IPS-18a (cell line): ENCODE results near the gene ZMPSTE24.
"Not testable (repeated sequence)": the region's sequence is repeated elsewhere in the genome, so short reads cannot be mapped to it uniquely, and the experiment has no call there.

ENCODE experiments used
- H3K27ac ChIP-seq: one replicate; pipeline ENCODE4 v1.5.1; 2013; ENCODE audit warnings: low read length
- H3K27me3 ChIP-seq: one replicate; pipeline ENCODE4 v1.6.1; 2013; ENCODE audit warnings: mild to moderate bottlenecking, low read length; ENCODE audit not compliant: control insufficient read depth, insufficient read depth
- H3K36me3 ChIP-seq: one replicate; pipeline ENCODE4 v1.6.1; 2013; ENCODE audit warnings: low read depth, low read length; ENCODE audit not compliant: control insufficient read depth
- H3K4me1 ChIP-seq: one replicate; pipeline ENCODE4 v1.6.1; 2013; ENCODE audit warnings: low read depth, low read length; ENCODE audit not compliant: control insufficient read depth
- H3K4me3 ChIP-seq: one replicate; pipeline ENCODE4 v1.5.1; 2013; ENCODE audit warnings: low read length
- H3K9ac ChIP-seq: one replicate; pipeline ENCODE4 v1.6.1; 2013; ENCODE audit warnings: mild to moderate bottlenecking, low read length, moderate library complexity
- H3K9me3 ChIP-seq: one replicate; pipeline ENCODE4 v1.6.1; 2013; ENCODE audit warnings: low read depth, low read length; ENCODE audit not compliant: control insufficient read depth

ZMPSTE24 gene

GRCh38 chr1:40314721-40315238 is 56.7 kb downstream of the ZMPSTE24 start:
- peaks cover 12% of the 10 kb centered on the region for H3K4me1 ChIP-seq
- H3K27ac ChIP-seq = no peak overlapping the region
- H3K4me3 ChIP-seq = peak overlapping the region; percentile 53
- H3K9me3 ChIP-seq = no peaks in the 10 kb centered on the region
- no peaks in the 10 kb centered on the region for H3K36me3 ChIP-seq
- no peak overlapping the region for H3K9ac ChIP-seq
- H3K27me3 ChIP-seq = peaks cover 63% of the 10 kb centered on the region

DNA sequence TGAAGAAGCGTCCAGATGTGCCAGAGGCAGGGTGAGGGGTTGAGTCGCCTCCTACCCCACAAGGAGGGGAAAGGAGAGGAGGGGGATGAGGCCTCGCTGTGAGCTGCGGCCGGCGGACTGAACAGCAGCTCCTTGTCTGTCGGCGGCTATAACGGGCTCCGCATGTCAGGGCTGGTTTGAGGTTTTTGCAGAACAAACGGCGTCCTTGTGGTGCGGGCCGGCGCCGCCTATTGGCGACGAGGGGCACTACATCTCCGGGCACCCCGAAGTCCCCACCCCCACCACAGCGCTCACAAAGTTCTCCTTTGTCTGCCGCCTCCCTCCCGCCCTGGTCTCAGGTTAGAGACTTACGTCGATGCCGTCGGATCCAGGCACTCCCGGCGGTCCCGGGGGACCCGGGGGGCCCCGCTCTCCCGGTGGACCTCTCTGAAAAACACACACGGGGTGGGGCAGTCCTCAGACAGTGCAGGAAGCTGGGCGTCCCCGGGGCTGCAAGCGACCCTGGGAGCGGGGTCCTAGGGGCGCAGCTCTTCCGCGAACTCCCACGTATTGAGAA is 57.3 kb downstream of the ZMPSTE24 start:
- H3K9me3 ChIP-seq = no peaks in the 10 kb centered on the region
- H3K4me3 ChIP-seq = peak overlapping the region; percentile 54
- H3K4me1 ChIP-seq = peaks cover 12% of the 10 kb centered on the region
- H3K36me3 ChIP-seq = no peaks in the 10 kb centered on the region
- H3K27ac ChIP-seq = no peak overlapping the region
- peak overlapping the region; percentile 1 for H3K9ac ChIP-seq
- H3K27me3 ChIP-seq = peaks cover 63% of the 10 kb centered on the region

GRCh38 chr1:40315795-40316594 is 58.0 kb downstream of the ZMPSTE24 start:
- Histone ChIP-seq H3K36me3 (no peaks in the 10 kb centered on the region), H3K9ac (peak overlapping the region; percentile 1), H3K9me3 (no peaks in the 10 kb centered on the region), H3K4me3 (peak overlapping the region; percentile 54), H3K27me3 (peaks cover 63% of the 10 kb centered on the region), H3K4me1 (peaks cover 12% of the 10 kb centered on the region), H3K27ac (no peak overlapping the region)

DNA sequence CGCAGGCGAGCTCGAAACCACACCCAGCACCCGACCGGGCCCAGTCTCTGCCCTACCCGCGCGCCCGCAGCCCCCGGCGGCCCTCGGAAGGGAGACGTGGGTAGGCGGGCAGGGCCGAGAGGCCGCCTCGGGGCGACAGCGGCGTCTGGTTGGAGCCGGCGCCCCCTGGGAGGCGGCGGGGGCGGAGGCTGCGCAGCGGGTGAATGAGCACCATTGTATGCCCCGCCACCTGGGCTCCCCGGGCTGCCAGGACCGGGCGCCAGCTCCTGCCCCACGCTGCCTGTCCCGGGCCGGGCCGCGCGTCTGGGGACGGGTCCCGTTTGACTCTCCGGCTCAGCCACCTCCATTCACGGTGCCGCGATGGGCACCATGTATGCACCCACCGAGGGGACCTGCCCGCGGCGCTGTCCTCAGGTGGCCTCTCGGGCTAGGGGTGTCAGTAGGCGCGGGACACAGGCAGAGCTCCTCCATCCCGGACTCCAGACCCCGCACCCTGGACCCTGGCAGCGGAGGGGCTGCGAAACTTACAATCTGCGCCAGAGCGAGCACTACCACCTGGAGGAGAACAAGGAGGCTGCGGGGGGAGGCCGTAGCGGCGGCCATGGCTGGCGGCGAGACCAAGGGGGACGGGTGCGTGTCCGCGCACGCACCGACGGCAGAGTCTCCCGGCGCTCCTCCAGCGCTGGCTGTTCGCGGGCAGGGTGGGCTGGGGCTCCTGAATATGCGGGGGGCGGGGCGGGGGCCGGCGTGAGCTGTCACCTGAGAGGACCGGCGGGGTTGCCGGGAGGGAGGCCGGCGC is 58.8 kb downstream of the ZMPSTE24 start, which contains the start of gene COL9A2:
TSS of gene COL9A2 (minus strand) at position 692 of the 799 bp plus-strand sequence. CDS start at position 603, 89 bp downstream.
- Histone ChIP-seq H3K4me3 (peak within 1 kb of the TSS; percentile 54), H3K36me3 (no peaks in the 10 kb centered on the region), H3K27ac (no peak within 1 kb of the TSS), H3K9ac (peak within 1 kb of the TSS; percentile 1), H3K4me1 (peaks cover 12% of the 10 kb centered on the region), H3K27me3 (peaks cover 63% of the 10 kb centered on the region), H3K9me3 (no peaks in the 10 kb centered on the region)

- H3K27me3 ChIP-seq = peaks cover 63% of the 10 kb centered on the region
- H3K4me3 ChIP-seq = peak overlapping the region; percentile 54
- no peaks in the 10 kb centered on the region for H3K36me3 ChIP-seq
- peaks cover 12% of the 10 kb centered on the region for H3K4me1 ChIP-seq
- H3K9ac ChIP-seq = no peak overlapping the region
- no peak overlapping the region for H3K27ac ChIP-seq
- H3K9me3 ChIP-seq = no peaks in the 10 kb centered on the region
These were observed 59.5 kb downstream of the ZMPSTE24 start for GRCh38 chr1:40317394-40318074.

- no peaks in the 10 kb centered on the region for H3K9me3 ChIP-seq
- peaks cover 59% of the 10 kb centered on the region for H3K27me3 ChIP-seq
- H3K4me1 ChIP-seq = peaks cover 12% of the 10 kb centered on the region
These were observed 60.4 kb downstream of the ZMPSTE24 start for GRCh38 chr1:40318476-40318875.

GRCh38 chr1:40318970-40319621 is 61.1 kb downstream of the ZMPSTE24 start:
- Histone ChIP-seq H3K27ac (no peak overlapping the region), H3K9me3 (no peaks in the 10 kb centered on the region), H3K27me3 (peaks cover 53% of the 10 kb centered on the region), H3K9ac (no peak overlapping the region), H3K4me1 (peaks cover 10% of the 10 kb centered on the region), H3K4me3 (no peak overlapping the region), H3K36me3 (no peaks in the 10 kb centered on the region)

More at GRCh38 chr1:40318476-40318875, 60.4 kb downstream of the ZMPSTE24 start:
- Histone ChIP-seq H3K36me3 (no peaks in the 10 kb centered on the region), H3K27ac (no peak overlapping the region), H3K4me3 (no peak overlapping the region), H3K9ac (no peak overlapping the region)

DNA sequence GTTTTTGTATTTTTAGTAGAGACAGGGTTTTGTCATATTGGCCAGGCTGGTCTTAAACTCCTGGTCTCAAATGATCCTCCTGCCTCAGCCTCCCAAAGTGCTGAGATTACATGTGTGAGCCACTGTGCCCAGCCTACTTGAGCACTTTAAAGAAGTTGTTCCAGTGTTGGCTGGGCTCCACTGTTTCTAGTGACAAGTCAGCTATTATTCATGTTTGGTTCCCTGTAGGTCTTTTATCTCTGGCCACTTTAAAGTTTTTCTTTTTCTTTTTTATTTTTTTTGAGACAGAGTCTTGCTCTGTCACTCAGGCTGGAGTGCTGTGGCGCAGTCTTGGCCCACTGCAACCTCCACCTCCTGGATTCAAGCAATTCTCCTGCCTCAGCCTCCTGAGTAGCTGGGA is 73.4 kb downstream of the ZMPSTE24 start:
- H3K4me1 ChIP-seq = not testable (repeated sequence)

DNA sequence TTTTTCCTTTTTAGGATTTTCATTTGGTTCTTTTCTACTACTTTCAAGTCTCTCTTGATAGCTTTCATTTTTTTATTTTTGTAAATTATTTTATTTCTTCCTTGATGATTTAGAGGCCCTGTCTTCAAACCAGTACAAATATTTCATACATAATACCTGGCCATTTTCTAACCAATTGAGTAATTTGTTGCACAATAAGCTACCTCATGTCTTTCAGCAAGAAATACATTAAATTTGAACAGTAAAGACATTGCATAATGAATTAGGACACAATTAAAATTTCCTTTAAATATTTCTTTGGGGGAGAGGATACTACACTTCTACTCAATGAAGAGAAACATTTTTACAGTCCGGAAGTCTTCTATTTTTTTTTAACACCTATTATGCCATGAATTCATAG is 74.7 kb downstream of the ZMPSTE24 start:
- no peaks in the 10 kb centered on the region for H3K9me3 ChIP-seq
- no peaks in the 10 kb centered on the region for H3K4me1 ChIP-seq
- H3K9ac ChIP-seq = no peak overlapping the region
- no peak overlapping the region for H3K4me3 ChIP-seq
- no peak overlapping the region for H3K27ac ChIP-seq
- H3K36me3 ChIP-seq = no peaks in the 10 kb centered on the region
- H3K27me3 ChIP-seq = no peaks in the 10 kb centered on the region

More for the DNA sequence above, 73.4 kb downstream of the ZMPSTE24 start:
- H3K36me3 ChIP-seq, H3K9me3 ChIP-seq, H3K9ac ChIP-seq, H3K27me3 ChIP-seq, H3K27ac ChIP-seq, H3K4me3 ChIP-seq: not testable (repeated sequence)

DNA sequence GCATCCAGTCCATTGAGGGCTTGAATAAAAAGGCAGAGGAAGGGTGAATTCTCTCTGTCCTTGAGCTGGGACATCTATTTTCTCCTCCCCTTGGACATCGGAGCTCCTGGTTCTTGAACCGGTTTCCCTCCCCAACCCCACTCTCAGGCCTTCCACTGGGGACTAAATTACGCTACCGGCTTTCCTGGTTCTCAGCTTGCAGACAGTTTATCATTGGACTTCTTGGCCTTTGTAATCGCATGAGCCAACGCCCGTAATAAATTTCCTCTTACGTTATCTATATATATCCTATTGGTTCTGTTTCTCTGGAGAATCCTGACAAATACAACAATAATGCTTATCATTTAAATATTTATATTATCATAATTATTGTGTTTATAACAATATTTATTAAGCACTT is 79.4 kb downstream of the ZMPSTE24 start:
- Histone ChIP-seq H3K36me3 (no peaks in the 10 kb centered on the region), H3K9me3 (no peaks in the 10 kb centered on the region), H3K4me1 (no peaks in the 10 kb centered on the region), H3K27me3 (peaks cover 5% of the 10 kb centered on the region), H3K4me3 (no peak overlapping the region), H3K27ac (no peak overlapping the region), H3K9ac (no peak overlapping the region)
